MCF 10A (cell line): Measurements from ENCODE around the gene KCNIP1. TPM values are rescaled to one million over a fixed set of nuclear protein-coding genes. Genes with fewer than 3 reads are reported as not detected.

Experiments used
- BruUV-seq: library from RNA; stranded (reverse); fragments of 400-500 nt; replicated peaks from 2 replicates; lab custom pipeline; 2021; lab: Mats Ljungman, UMichigan
- CTCF ChIA-PET: fragments of 300-600 bp; sonication (Branson Sonifier 250); formaldehyde crosslinking; extraction: SDS; loops from one replicate; lab custom pipeline; 2021; ENCODE audit warnings: antibody characterized with exemption, inconsistent platforms; lab: Yijun Ruan, JAX
- POLR2A ChIA-PET: fragments of 300-600, 350-650 bp; sonication (Branson Sonifier 250); formaldehyde crosslinking; extraction: SDS; loops from one replicate; lab custom pipeline; 2020; ENCODE audit warnings: antibody characterized with exemption, inconsistent platforms; lab: Yijun Ruan, JAX
- DNase-seq: peaks from one replicate; pipeline ENCODE4 v3.0.0-alpha.2; 2018; ENCODE audit not compliant: unreplicated experiment
- H3K27ac Mint-ChIP-seq: one replicate; pipeline ENCODE4 v1.8.0; 2022; ENCODE audit warnings: mild to moderate bottlenecking, low read depth, mixed read lengths; ENCODE audit not compliant: unreplicated experiment
- H3K27me3 Mint-ChIP-seq: one replicate; pipeline ENCODE4 v1.8.0; 2022; ENCODE audit warnings: mixed read lengths; ENCODE audit not compliant: insufficient read depth, unreplicated experiment
- H3K36me3 Mint-ChIP-seq: one replicate; pipeline ENCODE4 v1.8.0; 2022; ENCODE audit warnings: mild to moderate bottlenecking, moderate library complexity, mixed read lengths; ENCODE audit not compliant: insufficient read depth, unreplicated experiment
- H3K4me1 Mint-ChIP-seq: one replicate; pipeline ENCODE4 v1.8.0; 2022; ENCODE audit warnings: mixed read lengths; ENCODE audit not compliant: insufficient read depth, unreplicated experiment
- H3K4me3 Mint-ChIP-seq: one replicate; pipeline ENCODE4 v1.8.0; 2022; ENCODE audit warnings: mild to moderate bottlenecking, moderate library complexity, mixed read lengths; ENCODE audit not compliant: unreplicated experiment
- H3K9me3 Mint-ChIP-seq: one replicate; pipeline ENCODE4 v1.8.0; 2022; ENCODE audit warnings: mixed read lengths; ENCODE audit not compliant: unreplicated experiment
- CTCF ChIP-seq: fragments of 200-600 bp; IDR thresholded peaks from one replicate; pipeline ENCODE4 v1.8.0; 2022; ENCODE audit warnings: antibody characterized with exemption, mild to moderate bottlenecking; ENCODE audit not compliant: unreplicated experiment
- intact Hi-C: fragments of 100-400 bp; cut with micrococcal nuclease; formaldehyde crosslinking; loops from 2 replicates; pipeline ENCODE4 v1.14.1; 2022
- total RNA-seq: library from RNA; stranded (reverse); gene quantifications from 2 replicates; pipeline ENCODE4 v1.2.3, GENCODE V29; 2022

Gene KCNIP1
- total RNA-seq, 1 experiment from 2014 or later: not detected

GRCh38 chr5:170642066-170642735 is 138.4 kb downstream of the KCNIP1 start:
- intact Hi-C loops: no loop called here
- CTCF ChIA-PET: interaction anchor here (0.9 to 4.8 kb wide), 5 partner anchors 9 to 149 kb away, joined by 3 to 34 read pairs (median 5); no protein-coding TSS in a partner anchor
- Mint-ChIP-seq H3K4me1 (peaks cover 9% of the 10 kb centered on the region), H3K27ac (no peak overlapping the region), H3K36me3 (no peaks in the 10 kb centered on the region), H3K27me3 (no peaks in the 10 kb centered on the region), H3K9me3 (no peaks in the 10 kb centered on the region), H3K4me3 (no peak overlapping the region)
- DNase-seq: no peak
- no TSS peak for BruUV-seq
- POLR2A ChIA-PET: no interaction called here
- no peak for TF ChIP-seq CTCF

- ChIA-PET POLR2A (no interaction called here), CTCF (interaction anchor here (0.6 to 4.8 kb wide), 8 partner anchors 10 to 413 kb away, joined by 3 to 34 read pairs (median 4); no protein-coding TSS in a partner anchor)
- no TSS peak for BruUV-seq
- Mint-ChIP-seq H3K4me1 (peaks cover 9% of the 10 kb centered on the region), H3K4me3 (no peak overlapping the region), H3K27me3 (no peaks in the 10 kb centered on the region), H3K27ac (no peak overlapping the region), H3K9me3 (no peaks in the 10 kb centered on the region), H3K36me3 (no peaks in the 10 kb centered on the region)
- TF ChIP-seq CTCF: no peak
- peak; percentile 74 for DNase-seq
- intact Hi-C loops: no loop called here
These were observed 139.1 kb downstream of the KCNIP1 start for GRCh38 chr5:170642776-170643436.

GRCh38 chr5:170643591-170643990 is 139.8 kb downstream of the KCNIP1 start:
- no peak overlapping the region for H3K4me3 Mint-ChIP-seq
- H3K36me3 Mint-ChIP-seq: no peaks in the 10 kb centered on the region
- POLR2A ChIA-PET: no interaction called here
- H3K4me1 Mint-ChIP-seq: peaks cover 15% of the 10 kb centered on the region
- H3K27ac Mint-ChIP-seq: no peak overlapping the region
- CTCF ChIA-PET: interaction anchor here (0.6 to 4.8 kb wide), 7 partner anchors 10 to 417 kb away, joined by 3 to 34 read pairs (median 3); no protein-coding TSS in a partner anchor
- no TSS peak for BruUV-seq
- TF ChIP-seq CTCF: no peak
- no peaks in the 10 kb centered on the region for H3K9me3 Mint-ChIP-seq
- intact Hi-C loops: no loop called here
- no peak for DNase-seq
- H3K27me3 Mint-ChIP-seq: no peaks in the 10 kb centered on the region

- Mint-ChIP-seq H3K4me1 (peaks cover 17% of the 10 kb centered on the region), H3K36me3 (no peaks in the 10 kb centered on the region), H3K4me3 (no peak overlapping the region), H3K27me3 (no peaks in the 10 kb centered on the region), H3K9me3 (no peaks in the 10 kb centered on the region), H3K27ac (no peak overlapping the region)
- no TSS peak for BruUV-seq
- intact Hi-C loops: no loop called here
- ChIA-PET POLR2A (no interaction called here), CTCF (interaction anchor here (0.6 to 4.8 kb wide), 7 partner anchors 9 to 700 kb away, joined by 3 to 34 read pairs (median 3); no protein-coding TSS in a partner anchor)
- no peak for DNase-seq
- no peak for TF ChIP-seq CTCF
These were observed 140.7 kb downstream of the KCNIP1 start for GRCh38 chr5:170644501-170644900.
